ENCODE measurements around the gene PMEL.

The PMEL gene

DNA sequence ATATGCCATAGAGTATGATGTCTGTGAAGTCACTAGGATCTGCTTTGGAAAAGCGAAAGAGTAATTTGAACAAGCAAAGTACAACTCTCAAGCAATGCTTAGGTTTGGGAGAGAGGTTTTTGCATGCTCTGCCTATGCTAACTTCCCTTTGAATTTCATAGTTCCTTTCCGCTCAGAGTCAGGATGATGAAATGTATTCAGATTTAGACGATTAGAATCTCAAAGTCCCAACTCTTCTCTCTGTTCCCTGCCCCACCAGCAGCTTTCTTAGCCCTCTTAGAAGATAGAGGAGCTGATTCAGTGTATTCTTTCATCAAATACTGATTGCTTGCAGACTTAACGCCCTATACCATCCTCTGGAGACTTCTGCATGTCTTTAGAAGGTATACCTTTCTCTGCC, 19.5 kb upstream of the PMEL start:
- no peaks in the 10 kb centered on the region for H3K27me3 ChIP-seq (ENCODE audit: insufficient read depth, low read length)
- no peak overlapping the region for H3K27ac ChIP-seq (ENCODE audit: low read depth, low read length, poor library complexity, severe bottlenecking)
- no peak overlapping the region for H3K9ac ChIP-seq (ENCODE audit: low read length)
- no peak overlapping the region for H3K4me2 ChIP-seq (ENCODE audit: low read length)
- no peaks in the 10 kb centered on the region for H3K79me2 ChIP-seq (ENCODE audit: insufficient read depth, low read length)
- no peaks in the 10 kb centered on the region for H3K9me3 ChIP-seq (ENCODE audit: low read length)
- no peaks in the 10 kb centered on the region for H4K20me1 ChIP-seq (ENCODE audit: insufficient read depth, low read length)
- no peak for TF ChIP-seq EZH2 (IDR thresholded peaks at IDR 0.05; ENCODE audit: borderline replicate concordance, low read length)
- no peak for TF ChIP-seq CTCF (IDR thresholded peaks at IDR 0.05; ENCODE audit: low read length)
- no peaks in the 10 kb centered on the region for H3K9me2 ChIP-seq (ENCODE audit: low read depth, low read length)
- H3K36me3 ChIP-seq (ENCODE audit: insufficient read depth, low read length) = peaks cover 48% of the 10 kb centered on the region
- H2AFZ ChIP-seq (ENCODE audit: low read length) = no peak overlapping the region
- H3K4me1 ChIP-seq (ENCODE audit: insufficient read depth, low read length, severe bottlenecking) = peaks cover 25% of the 10 kb centered on the region
- H3F3A ChIP-seq (ENCODE audit: insufficient read depth, low read length) = no peaks in the 10 kb centered on the region
- H3K4me3 ChIP-seq (ENCODE audit: low read depth, low read length, poor library complexity, severe bottlenecking) = no peak overlapping the region

- Histone ChIP-seq H3F3A (ENCODE audit: insufficient read depth, low read length) (no peaks in the 10 kb centered on the region), H3K36me3 (ENCODE audit: insufficient read depth, low read length) (peaks cover 46% of the 10 kb centered on the region), H3K27me3 (ENCODE audit: insufficient read depth, low read length) (no peaks in the 10 kb centered on the region), H3K9me3 (ENCODE audit: low read length) (no peaks in the 10 kb centered on the region), H3K4me1 (ENCODE audit: insufficient read depth, low read length, severe bottlenecking) (peaks cover 25% of the 10 kb centered on the region), H3K4me3 (ENCODE audit: low read depth, low read length, poor library complexity, severe bottlenecking) (no peak overlapping the region), H3K4me2 (ENCODE audit: low read length) (no peak overlapping the region), H3K27ac (ENCODE audit: low read depth, low read length, poor library complexity, severe bottlenecking) (no peak overlapping the region), H2AFZ (ENCODE audit: low read length) (no peak overlapping the region), H4K20me1 (ENCODE audit: insufficient read depth, low read length) (no peaks in the 10 kb centered on the region), H3K9ac (ENCODE audit: low read length) (no peak overlapping the region), H3K79me2 (ENCODE audit: insufficient read depth, low read length) (no peaks in the 10 kb centered on the region), H3K9me2 (ENCODE audit: low read depth, low read length) (no peaks in the 10 kb centered on the region)
- TF ChIP-seq EZH2 (IDR thresholded peaks at IDR 0.05; ENCODE audit: borderline replicate concordance, low read length) (no peak), CTCF (IDR thresholded peaks at IDR 0.05; ENCODE audit: low read length) (no peak)
Measured at GRCh38 chr12:55984861-55985260, 19.0 kb upstream of the PMEL start.

- Histone ChIP-seq H3K9me3 (ENCODE audit: low read length) (no peaks in the 10 kb centered on the region), H3K4me3 (ENCODE audit: low read depth, low read length, poor library complexity, severe bottlenecking) (no peak overlapping the region), H3F3A (ENCODE audit: insufficient read depth, low read length) (no peaks in the 10 kb centered on the region), H3K79me2 (ENCODE audit: insufficient read depth, low read length) (no peaks in the 10 kb centered on the region), H2AFZ (ENCODE audit: low read length) (no peak overlapping the region), H3K4me1 (ENCODE audit: insufficient read depth, low read length, severe bottlenecking) (peaks cover 25% of the 10 kb centered on the region), H3K4me2 (ENCODE audit: low read length) (peak overlapping the region; percentile 25; the same call in 1 of the 2 replicates), H4K20me1 (ENCODE audit: insufficient read depth, low read length) (no peaks in the 10 kb centered on the region), H3K9me2 (ENCODE audit: low read depth, low read length) (no peaks in the 10 kb centered on the region), H3K27ac (ENCODE audit: low read depth, low read length, poor library complexity, severe bottlenecking) (peak overlapping the region; percentile 67), H3K36me3 (ENCODE audit: insufficient read depth, low read length) (peaks cover 43% of the 10 kb centered on the region), H3K9ac (ENCODE audit: low read length) (no peak overlapping the region), H3K27me3 (ENCODE audit: insufficient read depth, low read length) (no peaks in the 10 kb centered on the region)
- no peak for TF ChIP-seq EZH2 (IDR thresholded peaks at IDR 0.05; ENCODE audit: borderline replicate concordance, low read length)
- no peak for TF ChIP-seq CTCF (IDR thresholded peaks at IDR 0.05; ENCODE audit: low read length)
Measured at GRCh38 chr12:55983232-55983842, 17.5 kb upstream of the PMEL start.

All from OCI-LY1 (cell line).